ENCODE results near the gene IRF5.

- TF ChIP-seq, protein P1, sequence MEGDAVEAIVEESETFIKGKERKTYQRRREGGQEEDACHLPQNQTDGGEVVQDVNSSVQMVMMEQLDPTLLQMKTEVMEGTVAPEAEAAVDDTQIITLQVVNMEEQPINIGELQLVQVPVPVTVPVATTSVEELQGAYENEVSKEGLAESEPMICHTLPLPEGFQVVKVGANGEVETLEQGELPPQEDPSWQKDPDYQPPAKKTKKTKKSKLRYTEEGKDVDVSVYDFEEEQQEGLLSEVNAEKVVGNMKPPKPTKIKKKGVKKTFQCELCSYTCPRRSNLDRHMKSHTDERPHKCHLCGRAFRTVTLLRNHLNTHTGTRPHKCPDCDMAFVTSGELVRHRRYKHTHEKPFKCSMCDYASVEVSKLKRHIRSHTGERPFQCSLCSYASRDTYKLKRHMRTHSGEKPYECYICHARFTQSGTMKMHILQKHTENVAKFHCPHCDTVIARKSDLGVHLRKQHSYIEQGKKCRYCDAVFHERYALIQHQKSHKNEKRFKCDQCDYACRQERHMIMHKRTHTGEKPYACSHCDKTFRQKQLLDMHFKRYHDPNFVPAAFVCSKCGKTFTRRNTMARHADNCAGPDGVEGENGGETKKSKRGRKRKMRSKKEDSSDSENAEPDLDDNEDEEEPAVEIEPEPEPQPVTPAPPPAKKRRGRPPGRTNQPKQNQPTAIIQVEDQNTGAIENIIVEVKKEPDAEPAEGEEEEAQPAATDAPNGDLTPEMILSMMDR (IDR thresholded peaks at IDR 0.05): no peak
- TF ChIP-seq ZFX (IDR thresholded peaks at IDR 0.05; ENCODE audit: borderline replicate concordance): no peak
Measured at GRCh38 chr7:128931190-128931798, 6.4 kb upstream of the IRF5 start.

Measured in 22Rv1 (cell line).